OCI-LY7 (cell line): ENCODE results near the gene RGS7BP. TPM values are rescaled to one million over a fixed set of nuclear protein-coding genes. Genes with fewer than 3 reads are reported as not detected.

ENCODE experiments used
- BruUV-seq: library from RNA; stranded (reverse); fragments of 400-500 nt; replicated peaks from 2 replicates; lab custom pipeline; 2021; lab: Mats Ljungman, UMichigan
- CTCF ChIA-PET: fragments of 300-600 bp; sonication (Branson Sonifier 250); formaldehyde crosslinking; loops from one replicate; lab custom pipeline; 2022; ENCODE audit warnings: antibody characterized with exemption; ENCODE audit not compliant: unreplicated experiment; lab: Charles Lee
- POLR2A ChIA-PET: fragments of 300-600 bp; sonication (Branson Sonifier 250); formaldehyde crosslinking; loops from one replicate; lab custom pipeline; 2022; ENCODE audit warnings: antibody characterized with exemption; lab: Charles Lee
- DNase-seq: peaks from one replicate; pipeline ENCODE4 v3.0.0-alpha.2; 2015; ENCODE audit warnings: low spot score
- H2AFZ ChIP-seq: fragments of 200-600 bp; sonication (generic), shearing (Covaris generic); 2 replicates; pipeline ENCODE4 v1.6.1; 2014; ENCODE audit warnings: mild to moderate bottlenecking, antibody characterized with exemption, low read length, moderate library complexity
- H3K27ac ChIP-seq: fragments of 200-600 bp; sonication (generic); 2 replicates; pipeline ENCODE4 v1.5.1; 2014; ENCODE audit warnings: mixed run types, low read depth, mild to moderate bottlenecking, moderate library complexity, low read length, inconsistent platforms; ENCODE audit not compliant: poor library complexity, severe bottlenecking
- H3K36me3 ChIP-seq: fragments of 200-600 bp; sonication (generic); 2 replicates; pipeline ENCODE4 v1.6.1; 2014; ENCODE audit warnings: mild to moderate bottlenecking, antibody characterized with exemption, low read length, moderate library complexity, mixed read lengths; ENCODE audit not compliant: insufficient read depth
- H3K4me1 ChIP-seq: fragments of 200-600 bp; sonication (generic); 2 replicates; pipeline ENCODE4 v1.5.1; 2014; ENCODE audit warnings: mild to moderate bottlenecking, low read length; ENCODE audit not compliant: insufficient read depth, poor library complexity, severe bottlenecking
- H3K4me2 ChIP-seq: fragments of 200-600 bp; sonication (generic); 2 replicates; pipeline ENCODE4 v1.6.1; 2014; ENCODE audit warnings: mild to moderate bottlenecking, low read length
- H3K4me3 ChIP-seq: fragments of 200-600 bp; sonication (generic); 2 replicates; pipeline ENCODE4 v1.5.1; 2014; ENCODE audit warnings: mild to moderate bottlenecking, low read depth, low read length; ENCODE audit not compliant: poor library complexity, severe bottlenecking
- H3K79me2 ChIP-seq: fragments of 200-600 bp; sonication (generic); 2 replicates; pipeline ENCODE4 v1.6.1; 2016; ENCODE audit warnings: low read depth, mild to moderate bottlenecking, low read length, moderate library complexity, mixed read lengths; ENCODE audit not compliant: insufficient read depth
- H3K9me2 ChIP-seq: fragments of 200-600 bp; sonication (generic); 2 replicates; pipeline ENCODE4 v1.6.1; 2016; ENCODE audit warnings: mild to moderate bottlenecking, low read length, mixed read lengths; ENCODE audit not compliant: insufficient read depth
- H3K9me3 ChIP-seq: fragments of 200-600 bp; sonication (generic); 2 replicates; pipeline ENCODE4 v1.6.1; 2014; ENCODE audit warnings: mild to moderate bottlenecking, mixed run types, low read length, mixed read lengths
- H4K20me1 ChIP-seq: fragments of 200-600 bp; sonication (generic); 2 replicates; pipeline ENCODE4 v1.6.1; 2014; ENCODE audit warnings: mild to moderate bottlenecking, antibody characterized with exemption, low read length, moderate library complexity, mixed read lengths; ENCODE audit not compliant: insufficient read depth
- CTCF ChIP-seq: fragments of 200-600 bp; sonication (generic); conservative IDR thresholded peaks from 2 replicates; pipeline ENCODE4 v1.5.1; 2014; ENCODE audit warnings: mild to moderate bottlenecking, antibody characterized with exemption, low read length, moderate library complexity, mixed read lengths
- EZH2phosphoT487 ChIP-seq: fragments of 200-600 bp; sonication (generic); IDR thresholded peaks from 2 replicates; pipeline ENCODE4 v1.6.1; 2018; ENCODE audit warnings: low read depth, borderline replicate concordance, mild to moderate bottlenecking, mixed run types, antibody characterized with exemption, low read length, moderate library complexity, mixed read lengths
- intact Hi-C: fragments of 100-400 bp; cut with micrococcal nuclease; formaldehyde crosslinking; loops from one replicate; pipeline ENCODE4 v1.10.0; 2022; ENCODE audit not compliant: unreplicated experiment
- total RNA-seq, 2 experiments: library from RNA; depleted of rRNA in 1 of 2; stranded (reverse); fragments of >200 nt in 1 of 2; shearing (Covaris generic) in 1 of 2; gene quantifications; 2 replicates each; pipeline ENCODE4 v1.2.3, GENCODE V29; 2014 to 2022

The RGS7BP gene
- total RNA-seq, 2 experiments from 2014 or later, result not detected

GRCh38 chr5:64530076-64530475 lies 24.3 kb downstream of the RGS7BP start:
- DNase-seq, result no peak
- Histone ChIP-seq H3K4me3 (no peak overlapping the region), H3K4me2 (no peak overlapping the region), H3K27ac (no peak overlapping the region), H3K36me3 (no peaks in the 10 kb centered on the region), H3K9me2 (no peaks in the 10 kb centered on the region), H4K20me1 (no peaks in the 10 kb centered on the region; the same call in 1 of the 2 replicates), H2AFZ (no peak overlapping the region), H3K9me3 (no peaks in the 10 kb centered on the region), H3K4me1 (no peaks in the 10 kb centered on the region), H3K79me2 (no peaks in the 10 kb centered on the region)
- no TSS peak for BruUV-seq
- TF ChIP-seq EZH2phosphoT487 (no peak), CTCF (no peak)
- intact Hi-C loops, result no loop called here
- POLR2A ChIA-PET, result no interaction called here
- CTCF ChIA-PET, result no interaction called here

GRCh38 chr5:64532212-64532611 lies 26.4 kb downstream of the RGS7BP start:
- no peaks in the 10 kb centered on the region for H3K79me2 ChIP-seq
- no peaks in the 10 kb centered on the region for H3K9me3 ChIP-seq
- ChIA-PET POLR2A (interaction anchor here (1.2 kb wide), 1 partner anchor 10 kb away, joined by 4 read pairs; no protein-coding TSS in a partner anchor), CTCF (no interaction called here)
- H3K36me3 ChIP-seq, result no peaks in the 10 kb centered on the region
- no peak overlapping the region for H3K4me2 ChIP-seq
- TF ChIP-seq CTCF (no peak), EZH2phosphoT487 (no peak)
- intact Hi-C loops, result no loop called here
- H3K27ac ChIP-seq, result no peak overlapping the region
- H3K4me1 ChIP-seq, result no peaks in the 10 kb centered on the region
- no peak overlapping the region for H3K4me3 ChIP-seq
- no peak overlapping the region for H2AFZ ChIP-seq
- H4K20me1 ChIP-seq, result no peaks in the 10 kb centered on the region
- BruUV-seq, result no TSS peak
- H3K9me2 ChIP-seq, result no peaks in the 10 kb centered on the region
- DNase-seq, result no peak

- CTCF ChIA-PET, result no interaction called here
- TF ChIP-seq EZH2phosphoT487, result no peak
- TF ChIP-seq CTCF, result no peak
Observed at GRCh38 chr5:64532657-64533056, 26.8 kb downstream of the RGS7BP start.

More at GRCh38 chr5:64532657-64533056, 26.8 kb downstream of the RGS7BP start:
- Histone ChIP-seq H3K4me1 (no peaks in the 10 kb centered on the region), H3K36me3 (no peaks in the 10 kb centered on the region), H3K79me2 (no peaks in the 10 kb centered on the region), H3K27ac (no peak overlapping the region), H2AFZ (no peak overlapping the region), H3K9me3 (no peaks in the 10 kb centered on the region), H3K9me2 (no peaks in the 10 kb centered on the region), H4K20me1 (no peaks in the 10 kb centered on the region), H3K4me3 (no peak overlapping the region), H3K4me2 (no peak overlapping the region)
- BruUV-seq, result no TSS peak
- intact Hi-C loops, result no loop called here
- no peak for DNase-seq
- POLR2A ChIA-PET, result interaction anchor here (1.2 kb wide), 1 partner anchor 10 kb away, joined by 4 read pairs; no protein-coding TSS in a partner anchor
